CD4-positive, alpha-beta memory T cell (primary cell): ENCODE results near the gene MAD1L1. TPM values are rescaled to one million over a fixed set of nuclear protein-coding genes. Genes with fewer than 3 reads are reported as not detected.

ENCODE experiments used
- CTCF ChIA-PET: fragments of 350-600 bp; sonication (Branson Sonifier 250); formaldehyde crosslinking; loops from one replicate; lab custom pipeline; 2021; ENCODE audit warnings: inconsistent platforms; ENCODE audit not compliant: partially characterized antibody; lab: Charles Lee
- POLR2A ChIA-PET: fragments of 350-600 bp; sonication (Branson Sonifier 250); formaldehyde crosslinking; loops from one replicate; lab custom pipeline; 2021; ENCODE audit not compliant: partially characterized antibody; lab: Charles Lee
- DNase-seq, 5 donors: peaks; one replicate each; pipeline versions ENCODE4 v3.0.0 to v3.0.0-alpha.2; 2020 to 2022; ENCODE audit warnings: mixed read lengths in 1 of 5
- H3K27ac ChIP-seq: one replicate; pipeline ENCODE4 v1.7.0; 2013; ENCODE audit warnings: low read depth, low read length
- H3K27me3 ChIP-seq: 2 replicates; pipeline ENCODE4 v1.7.0; 2013; ENCODE audit warnings: mild to moderate bottlenecking, low read length, moderate library complexity; ENCODE audit not compliant: insufficient read depth
- H3K36me3 ChIP-seq: 2 replicates; pipeline ENCODE4 v1.7.0; 2013; ENCODE audit warnings: mild to moderate bottlenecking, low read length, moderate library complexity; ENCODE audit not compliant: insufficient read depth
- H3K4me1 ChIP-seq: 2 replicates; pipeline ENCODE4 v1.7.0; 2013; ENCODE audit warnings: mild to moderate bottlenecking, low read length, moderate library complexity; ENCODE audit not compliant: insufficient read depth
- H3K4me3 ChIP-seq, 2 donors: one replicate each; pipeline ENCODE4 v1.7.0; 2013; ENCODE audit warnings: low read length in 2 of 2, mild to moderate bottlenecking in 1 of 2
- H3K9me3 ChIP-seq, 2 donors: one replicate each; pipeline ENCODE4 v1.7.0; 2013; ENCODE audit warnings: low read length in 2 of 2, control low read depth in 1 of 2; ENCODE audit not compliant: control insufficient read depth in 1 of 2
- H3K27ac Mint-ChIP-seq, 7 donors: one replicate each; pipeline ENCODE4 v1.8.0; 2020 to 2021; ENCODE audit warnings: mixed read lengths in 7 of 7, mild to moderate bottlenecking in 6 of 7, inconsistent platforms in 3 of 7, moderate library complexity in 3 of 7
- H3K27me3 Mint-ChIP-seq, 2 donors: one replicate each; pipeline ENCODE4 v1.8.0; 2020 to 2021; ENCODE audit warnings: mixed read lengths in 2 of 2
- H3K36me3 Mint-ChIP-seq, 2 donors: one replicate each; pipeline ENCODE4 v1.8.0; 2020 to 2021; ENCODE audit warnings: mixed read lengths in 2 of 2, inconsistent platforms in 1 of 2, mild to moderate bottlenecking in 1 of 2
- H3K4me1 Mint-ChIP-seq, 4 donors: one replicate each; pipeline ENCODE4 v1.8.0; 2020 to 2021; ENCODE audit warnings: mixed read lengths in 4 of 4, mild to moderate bottlenecking in 1 of 4
- H3K4me3 Mint-ChIP-seq, 8 donors: one replicate each; pipeline ENCODE4 v1.8.0; 2020 to 2021; ENCODE audit warnings: mixed read lengths in 8 of 8, mild to moderate bottlenecking in 7 of 8, moderate library complexity in 6 of 8, inconsistent platforms in 3 of 8
- H3K9me3 Mint-ChIP-seq, 8 donors: one replicate each; pipeline ENCODE4 v1.8.0; 2020 to 2021; ENCODE audit warnings: mixed read lengths in 8 of 8, mild to moderate bottlenecking in 5 of 8, inconsistent platforms in 3 of 8, moderate library complexity in 1 of 8
- intact Hi-C: fragments of 100-400 bp; cut with micrococcal nuclease; formaldehyde crosslinking; loops from one replicate; pipeline ENCODE4 v1.15.1; 2023
- polyA plus RNA-seq, 2 donors: library from polyadenylated mRNA; unstranded; fragments of 300-500 nt; fragmentation: Illumina TruSeq; gene quantifications; one replicate each; pipeline ENCODE4 v1.2.3, GENCODE V29; 2021
- total RNA-seq, 2 experiments: library from RNA; stranded (reverse); gene quantifications; one replicate each; pipeline ENCODE4 v1.2.3, GENCODE V29; 2021

MAD1L1 gene
- total and polyA plus RNA-seq, 4 experiments from 2014 or later, result 89.9 to 132 (median 110) TPM

DNA sequence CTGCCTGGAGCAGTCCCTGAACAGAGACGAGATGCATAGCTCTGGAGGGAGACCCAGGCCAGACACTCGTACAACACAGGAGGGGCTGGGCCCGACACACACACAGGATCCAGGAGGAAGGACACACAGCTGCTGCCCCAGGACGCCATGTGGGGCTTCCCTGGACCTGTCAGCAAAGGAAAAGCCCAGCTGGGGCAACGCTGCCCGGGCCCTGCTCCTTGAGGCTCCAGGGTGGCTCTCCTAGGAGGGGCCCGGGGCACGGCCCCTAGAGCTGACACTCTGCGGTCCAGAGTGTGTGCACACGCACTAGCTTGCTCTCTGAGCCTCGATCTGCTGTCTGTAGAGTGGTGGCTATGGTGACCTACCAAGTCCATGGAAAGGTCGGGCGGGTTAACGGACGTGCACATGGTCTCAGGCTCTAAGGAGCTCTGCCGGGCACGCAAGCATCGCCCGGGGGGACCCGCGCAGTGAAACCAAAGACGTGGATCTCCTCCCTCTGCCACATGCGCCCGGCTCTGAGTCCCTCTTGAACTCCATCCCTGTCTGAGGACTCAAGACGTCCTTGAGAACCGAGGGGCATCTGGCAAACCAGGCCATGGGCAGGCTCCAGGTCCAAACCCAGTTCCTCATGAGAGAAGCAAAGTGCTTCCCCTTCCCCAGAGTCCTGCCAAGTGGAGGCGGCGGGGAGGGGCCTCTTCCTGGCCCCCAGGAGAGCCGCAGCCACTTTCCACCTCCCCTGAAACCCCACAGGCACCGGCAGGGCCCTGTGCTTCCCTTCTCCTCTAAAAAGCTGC lies 283.7 kb downstream of the MAD1L1 start:
- Histone ChIP-seq H3K36me3 (no peaks in the 10 kb centered on the region), H3K4me3 (no peak overlapping the region), H3K27ac (no peak overlapping the region), H3K9me3 (no peaks in the 10 kb centered on the region), H3K27me3 (no peaks in the 10 kb centered on the region), H3K4me1 (peaks cover 22% of the 10 kb centered on the region)
- no peak for DNase-seq
- intact Hi-C loops, result no loop called here
- ChIA-PET CTCF (no interaction called here), POLR2A (no interaction called here)
- Mint-ChIP-seq H3K36me3 (no peaks in the 10 kb centered on the region), H3K27ac (peak overlapping the region in 1 of 7 donors; percentile 73), H3K9me3 (no peaks in the 10 kb centered on the region), H3K4me3 (no peak overlapping the region), H3K4me1 (peaks cover 7 to 23% (median 15%) of the 10 kb centered on the region in 4 donors), H3K27me3 (no peaks in the 10 kb centered on the region)

DNA sequence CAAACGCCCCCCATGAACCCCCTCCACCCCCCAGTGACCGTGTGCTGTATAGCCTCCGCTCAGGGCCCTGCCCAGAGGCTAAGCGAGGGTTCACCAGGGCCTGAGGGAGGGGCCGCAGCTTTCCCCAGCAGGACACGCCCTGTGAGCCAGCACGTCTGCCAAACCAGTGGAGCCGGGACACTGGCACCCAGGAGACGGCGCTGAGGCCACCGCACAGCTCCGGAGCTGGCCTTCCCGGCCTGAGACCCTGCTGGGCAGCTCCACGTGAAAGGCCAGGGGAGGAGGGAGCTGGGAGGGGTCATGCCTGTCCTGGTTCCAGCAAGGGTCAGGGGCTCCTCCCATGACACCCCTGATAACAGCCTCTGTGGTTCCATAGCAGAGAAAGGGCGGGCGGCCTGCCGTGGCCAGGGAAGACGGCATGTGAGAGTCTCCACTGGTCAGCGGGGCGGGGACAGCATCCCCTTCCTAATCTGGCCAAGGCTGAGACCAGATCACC lies 284.4 kb downstream of the MAD1L1 start:
- POLR2A ChIA-PET, result no interaction called here

DNA sequence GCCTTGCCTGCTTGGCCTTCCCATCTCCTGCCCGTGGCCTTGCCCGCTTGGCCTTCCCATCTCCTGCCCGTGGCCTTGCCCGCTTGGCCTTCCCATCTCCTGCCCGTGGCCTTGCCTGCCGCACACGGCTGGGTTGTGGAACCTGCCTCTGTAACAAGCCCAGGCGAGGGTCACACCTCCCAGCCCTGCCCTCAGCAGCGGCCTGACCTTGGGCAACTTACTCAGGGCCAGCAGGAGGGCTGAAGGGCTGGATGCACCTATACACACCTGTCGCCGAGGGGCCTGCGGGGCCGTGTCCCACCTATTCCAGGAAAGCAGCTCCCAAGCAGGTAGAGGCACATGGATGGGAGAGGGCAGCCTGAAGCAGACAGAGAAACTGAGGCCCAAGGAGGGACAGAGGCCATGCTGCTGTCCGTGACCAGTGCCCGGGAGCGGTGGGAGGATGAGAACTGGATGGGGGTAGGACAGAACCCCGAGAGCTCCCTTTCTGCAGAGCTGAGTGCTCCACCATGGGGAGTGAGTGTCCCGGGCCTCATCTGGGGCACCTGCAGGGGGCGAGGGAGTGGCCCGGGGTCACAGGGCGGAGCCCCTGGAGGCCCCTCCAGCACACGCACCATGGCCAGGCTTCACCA lies 285.0 kb downstream of the MAD1L1 start:
- ChIA-PET CTCF (no interaction called here), POLR2A (no interaction called here)
- Histone ChIP-seq H3K4me1 (peaks cover 36% of the 10 kb centered on the region), H3K27me3 (no peaks in the 10 kb centered on the region), H3K27ac (no peak overlapping the region), H3K4me3 (no peak overlapping the region), H3K36me3 (no peaks in the 10 kb centered on the region), H3K9me3 (no peaks in the 10 kb centered on the region)
- intact Hi-C loops, result no loop called here
- Mint-ChIP-seq H3K4me1 (peaks cover 16 to 37% (median 28%) of the 10 kb centered on the region in 4 donors), H3K9me3 (no peaks in the 10 kb centered on the region), H3K36me3 (no peaks in the 10 kb centered on the region), H3K27me3 (no peaks in the 10 kb centered on the region), H3K4me3 (no peak overlapping the region), H3K27ac (no peak overlapping the region)
- DNase-seq, result no peak

More for the DNA sequence above, 284.4 kb downstream of the MAD1L1 start:
- Mint-ChIP-seq H3K36me3 (no peaks in the 10 kb centered on the region), H3K27ac (no peak overlapping the region), H3K4me1 (peaks cover 13 to 30% (median 22%) of the 10 kb centered on the region in 4 donors), H3K4me3 (no peak overlapping the region), H3K27me3 (no peaks in the 10 kb centered on the region), H3K9me3 (no peaks in the 10 kb centered on the region)
- CTCF ChIA-PET, result no interaction called here
- Histone ChIP-seq H3K27ac (no peak overlapping the region), H3K36me3 (no peaks in the 10 kb centered on the region), H3K4me1 (peaks cover 29% of the 10 kb centered on the region), H3K27me3 (no peaks in the 10 kb centered on the region), H3K9me3 (no peaks in the 10 kb centered on the region), H3K4me3 (no peak overlapping the region)
- intact Hi-C loops, result no loop called here
- DNase-seq, result no peak

DNA sequence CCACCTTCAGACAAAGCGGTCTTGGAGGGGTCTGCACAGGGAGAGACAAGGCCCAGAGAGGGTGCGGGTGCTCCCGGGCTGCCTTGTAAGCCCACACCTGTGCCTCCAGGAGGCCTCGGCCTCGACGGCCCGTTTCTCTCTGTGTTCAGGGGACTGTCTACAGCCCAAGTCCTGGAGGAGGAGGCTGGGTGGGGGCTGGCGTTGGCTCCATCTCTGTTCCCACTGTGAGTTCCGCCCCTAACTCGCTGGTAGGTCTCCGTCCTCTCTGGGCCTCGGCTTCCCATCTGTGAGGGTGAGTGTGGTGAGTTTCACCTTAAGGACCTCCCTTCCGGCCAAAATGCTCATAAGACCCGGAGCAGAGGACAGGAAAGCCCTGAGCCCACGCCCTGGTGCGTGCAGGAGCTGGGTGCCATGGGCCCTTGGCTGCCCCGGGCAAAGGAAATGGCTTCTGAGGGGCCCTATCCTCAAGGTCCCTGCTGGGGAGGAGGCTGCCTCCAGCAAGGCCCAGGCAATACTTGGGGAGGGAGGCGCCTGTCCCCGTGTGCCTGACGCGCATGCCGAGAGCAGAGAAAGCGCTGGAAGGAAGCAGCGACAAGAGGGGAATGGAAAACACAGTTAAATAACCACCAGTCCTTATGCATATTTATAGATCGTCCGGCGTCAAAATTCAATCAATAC lies 285.8 kb downstream of the MAD1L1 start:
- Histone ChIP-seq H3K4me1 (peaks cover 43% of the 10 kb centered on the region), H3K27me3 (no peaks in the 10 kb centered on the region), H3K27ac (no peak overlapping the region), H3K4me3 (no peak overlapping the region), H3K36me3 (no peaks in the 10 kb centered on the region), H3K9me3 (no peaks in the 10 kb centered on the region)
- peaks cover 17 to 44% (median 32%) of the 10 kb centered on the region in 4 donors for H3K4me1 Mint-ChIP-seq
- peak overlapping the region in 2 of 7 donors; percentile 29 to 42 for H3K27ac Mint-ChIP-seq
- POLR2A ChIA-PET, result no interaction called here
- no peak overlapping the region for H3K4me3 Mint-ChIP-seq
- H3K27me3 Mint-ChIP-seq, result no peaks in the 10 kb centered on the region
- DNase-seq, result no peak
- H3K9me3 Mint-ChIP-seq, result no peaks in the 10 kb centered on the region
- CTCF ChIA-PET, result no interaction called here
- no peaks in the 10 kb centered on the region for H3K36me3 Mint-ChIP-seq
- intact Hi-C loops, result no loop called here

DNA sequence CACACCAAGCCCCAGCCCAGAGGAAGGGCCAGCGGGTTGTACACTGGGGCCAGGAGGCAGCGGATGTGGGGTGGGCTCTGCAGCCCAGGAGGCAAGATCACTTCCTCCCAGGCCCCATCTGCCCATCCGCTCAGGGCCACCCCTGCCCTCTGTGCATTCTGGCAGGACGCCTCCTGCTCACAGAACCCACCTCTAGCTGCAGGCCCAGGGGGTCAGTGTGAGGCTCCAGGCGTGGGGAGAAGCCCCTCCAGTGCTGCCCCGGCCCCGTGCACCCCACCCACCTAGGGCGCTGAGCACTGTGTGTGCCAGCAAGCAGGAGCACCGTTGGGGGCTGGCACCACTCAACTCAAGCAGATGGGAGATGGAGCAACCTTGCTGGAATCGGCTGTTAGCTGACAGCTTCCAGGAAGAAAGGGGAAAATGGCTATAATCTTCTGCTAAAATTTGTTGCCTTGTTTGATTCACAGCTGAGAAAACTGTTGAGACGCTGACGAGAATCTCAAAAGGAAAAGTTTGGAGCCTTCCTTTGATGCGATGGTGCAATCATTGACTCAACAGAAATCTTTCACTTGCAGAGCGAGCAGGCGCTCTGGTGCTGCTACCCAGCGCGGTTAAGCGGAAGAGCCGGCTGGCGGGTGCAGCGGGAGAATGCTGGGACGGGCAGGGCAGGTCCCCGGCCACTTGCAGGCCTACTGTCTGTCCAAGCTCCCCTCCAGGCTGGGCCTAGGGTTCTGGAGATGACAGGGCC lies 286.5 kb downstream of the MAD1L1 start:
- H3K27ac ChIP-seq, result no peak overlapping the region
- H3K4me3 ChIP-seq, result no peak overlapping the region
- no peaks in the 10 kb centered on the region for H3K36me3 ChIP-seq
- Mint-ChIP-seq H3K9me3 (no peaks in the 10 kb centered on the region), H3K27me3 (no peaks in the 10 kb centered on the region), H3K4me3 (no peak overlapping the region), H3K4me1 (peaks cover 12 to 44% (median 29%) of the 10 kb centered on the region in 4 donors), H3K27ac (peak overlapping the region in 1 of 7 donors; percentile 79), H3K36me3 (no peaks in the 10 kb centered on the region)
- H3K4me1 ChIP-seq, result peaks cover 44% of the 10 kb centered on the region
- ChIA-PET CTCF (no interaction called here), POLR2A (no interaction called here)
- H3K9me3 ChIP-seq, result no peaks in the 10 kb centered on the region
- no peaks in the 10 kb centered on the region for H3K27me3 ChIP-seq
- intact Hi-C loops, result no loop called here
- DNase-seq, result no peak

DNA sequence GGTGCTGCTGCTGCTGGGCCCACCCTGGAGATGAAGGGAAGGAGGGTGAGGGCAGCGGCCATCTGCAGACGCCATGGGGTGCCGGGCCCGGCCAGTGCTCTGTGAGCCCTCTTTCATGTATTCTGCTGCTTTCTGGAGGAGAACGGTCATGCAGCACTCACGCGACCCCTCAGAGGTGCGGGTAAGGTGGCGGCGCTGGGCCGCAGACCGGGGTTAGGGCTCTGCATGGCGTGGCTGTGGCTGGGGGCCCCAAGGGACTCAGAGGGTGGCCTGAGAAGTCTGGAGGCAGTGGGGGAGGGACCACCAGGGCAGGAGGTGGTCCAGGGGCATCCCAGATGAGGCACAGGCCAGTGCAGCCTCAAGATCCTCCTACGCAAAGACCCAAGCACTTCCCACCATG lies 287.2 kb downstream of the MAD1L1 start:
- no peaks in the 10 kb centered on the region for H3K27me3 Mint-ChIP-seq
- ChIA-PET POLR2A (no interaction called here), CTCF (no interaction called here)
- DNase-seq, result no peak
- peaks cover 15 to 45% (median 32%) of the 10 kb centered on the region in 4 donors for H3K4me1 Mint-ChIP-seq
- no peak overlapping the region for H3K4me3 Mint-ChIP-seq
- intact Hi-C loops, result no loop called here
- Histone ChIP-seq H3K9me3 (no peaks in the 10 kb centered on the region), H3K27ac (no peak overlapping the region), H3K4me1 (peaks cover 44% of the 10 kb centered on the region), H3K36me3 (no peaks in the 10 kb centered on the region), H3K4me3 (no peak overlapping the region), H3K27me3 (no peaks in the 10 kb centered on the region)
- H3K36me3 Mint-ChIP-seq, result peaks cover 0 to under 1% of the 10 kb centered on the region in 2 donors
- H3K9me3 Mint-ChIP-seq, result no peaks in the 10 kb centered on the region
- peak overlapping the region in 1 of 7 donors; percentile 13 for H3K27ac Mint-ChIP-seq
